ENCODE measurements around the gene SOX6.

The SOX6 gene

GRCh38 chr11:16363706-16364105 is 7.4 kb upstream of the SOX6 start:
- DNase-seq, result no peak

- no peak for DNase-seq
Measured at GRCh38 chr11:16361108-16361865, 4.9 kb upstream of the SOX6 start.

- DNase-seq, result no peak
Measured at GRCh38 chr11:16359369-16359768, 3.0 kb upstream of the SOX6 start.

GRCh38 chr11:16358726-16359125 is 2.4 kb upstream of the SOX6 start:
- no peak for DNase-seq

- DNase-seq, result no peak
Measured at GRCh38 chr11:16357775-16358174, 1.4 kb upstream of the SOX6 start.

GRCh38 chr11:16356761-16357393 is 531 bp upstream of the SOX6 start:
- no peak for DNase-seq

- DNase-seq, result no peak
Measured at GRCh38 chr11:16352707-16353106, 3.6 kb downstream of the SOX6 start.

- DNase-seq, result no peak
Measured at GRCh38 chr11:16350125-16350524, 6.2 kb downstream of the SOX6 start.

- no peak for DNase-seq
Measured at GRCh38 chr11:16347928-16348685, 8.2 kb downstream of the SOX6 start.

- DNase-seq, result no peak
Measured at GRCh38 chr11:16346975-16347374, 9.4 kb downstream of the SOX6 start.

- no peak for DNase-seq
Measured at GRCh38 chr11:16341853-16342252, 14.5 kb downstream of the SOX6 start.

GRCh38 chr11:16338393-16338792 is 18.0 kb downstream of the SOX6 start:
- no peak for DNase-seq

- no peak for DNase-seq
Measured at GRCh38 chr11:16337421-16338213, 18.7 kb downstream of the SOX6 start.

- DNase-seq, result no peak
Measured at GRCh38 chr11:16336721-16337120, 19.6 kb downstream of the SOX6 start.

GRCh38 chr11:16336204-16336603 is 20.1 kb downstream of the SOX6 start:
- DNase-seq, result no peak

GRCh38 chr11:16335236-16335962 is 20.9 kb downstream of the SOX6 start:
- DNase-seq, result no peak

- DNase-seq, result no peak
Measured at GRCh38 chr11:16326679-16327297, 29.6 kb downstream of the SOX6 start.

- no peak for DNase-seq
Measured at GRCh38 chr11:16322190-16322589, 34.2 kb downstream of the SOX6 start.

GRCh38 chr11:16321148-16321547 is 35.2 kb downstream of the SOX6 start:
- DNase-seq, result no peak

- DNase-seq, result no peak
Measured at GRCh38 chr11:16318320-16318719, 38.0 kb downstream of the SOX6 start.

- no peak for DNase-seq
Measured at GRCh38 chr11:16317712-16318111, 38.6 kb downstream of the SOX6 start.

GRCh38 chr11:16313846-16314245 is 42.5 kb downstream of the SOX6 start:
- DNase-seq, result no peak
